ENCODE data around the gene FCMR.

- no peak for TF ChIP-seq CTCF (conservative IDR thresholded peaks at IDR 0.05; ENCODE audit: low read depth, low read length)
- TF ChIP-seq EZH2 (IDR thresholded peaks at IDR 0.05; ENCODE audit: low read length, unreplicated experiment) = no peak
- TF ChIP-seq EZH2phosphoT487 (IDR thresholded peaks at IDR 0.05; ENCODE audit: borderline replicate concordance, low read length) = no peak
Measured at GRCh38 chr1:206921772-206922265, at the start of gene FCMR.

Measured in PC-3 (cell line).